Measurements from ENCODE around the gene TEKT1.
A peak's percentile ranks its signal among the peaks of the same experiment; 100 is the strongest.
"Not testable (repeated sequence)": the region's sequence is repeated elsewhere in the genome, so short reads cannot be mapped to it uniquely, and the experiment has no call there.

TEKT1 gene

DNA sequence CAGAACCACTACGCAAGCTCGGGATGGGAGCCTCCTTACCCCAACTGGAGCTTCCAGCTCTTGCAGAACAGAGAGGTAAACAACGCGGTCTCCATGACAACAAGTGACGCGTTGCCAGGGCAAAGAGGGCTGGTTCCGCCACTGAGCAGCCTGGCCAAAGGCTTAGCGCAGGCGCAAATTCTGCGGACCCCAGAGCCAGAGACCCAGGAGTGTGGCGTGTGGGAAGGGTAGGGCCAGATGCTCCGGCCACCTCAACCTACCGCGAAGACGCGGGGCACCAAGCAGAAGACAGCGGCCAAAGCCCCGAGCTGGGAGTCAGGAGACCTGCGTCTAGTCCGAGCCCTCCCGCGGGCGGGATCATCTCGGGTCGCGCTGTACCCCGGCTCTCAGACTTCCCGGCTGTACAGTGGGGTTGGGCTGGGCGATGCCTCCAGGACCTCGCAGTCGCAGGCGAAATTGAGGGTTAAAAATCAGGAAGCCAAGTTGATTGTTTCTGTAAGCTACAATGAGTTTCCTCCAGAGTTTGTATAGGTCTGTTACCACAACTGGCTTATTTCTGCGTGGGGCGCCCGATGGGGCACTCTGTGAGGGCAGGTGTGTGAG lies at the start of gene TEKT1:
TEKT1 (minus strand) TSS at position 69 of the 603 bp plus-strand sequence. CDS start 1,353 bp downstream, outside the sequence.
- peak; percentile 79 to 87 for DNase-seq

DNA sequence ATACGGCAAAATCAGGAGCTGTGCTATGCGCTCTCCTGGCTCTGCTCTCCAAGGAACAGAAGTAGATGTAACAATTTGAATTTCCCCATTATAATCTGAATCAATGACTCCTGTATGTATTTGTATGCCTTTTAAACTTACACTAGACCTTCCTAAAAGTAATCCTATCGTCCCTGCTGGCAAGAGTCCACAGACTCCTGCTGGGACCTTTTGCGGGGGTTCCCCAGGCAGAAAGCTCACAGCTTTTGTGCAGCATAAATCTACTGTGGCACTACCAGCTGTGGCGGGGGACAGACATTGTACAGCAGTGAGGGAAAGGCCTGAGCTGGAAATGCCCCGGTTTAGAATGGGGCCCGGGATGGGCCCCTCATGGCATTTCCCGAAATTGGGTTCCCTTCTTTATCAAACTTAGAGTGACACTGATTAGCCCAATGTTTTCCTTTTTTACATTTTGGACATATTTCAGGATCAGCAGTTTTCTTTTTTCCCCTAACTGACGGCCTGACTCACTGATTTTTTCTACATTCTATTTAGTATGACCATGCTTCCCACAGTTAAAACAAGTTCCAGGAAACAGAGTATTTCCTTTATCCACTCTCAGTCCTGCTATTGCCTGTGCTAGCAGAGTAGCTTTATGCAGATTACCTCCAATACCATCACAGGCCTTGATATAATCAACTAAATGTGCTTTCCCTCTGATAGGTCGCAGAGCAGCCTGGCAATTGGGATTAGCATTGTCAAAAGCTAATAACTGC lies 47.9 kb upstream of the TEKT1 start:
- DNase-seq, result not testable (repeated sequence)

DNA sequence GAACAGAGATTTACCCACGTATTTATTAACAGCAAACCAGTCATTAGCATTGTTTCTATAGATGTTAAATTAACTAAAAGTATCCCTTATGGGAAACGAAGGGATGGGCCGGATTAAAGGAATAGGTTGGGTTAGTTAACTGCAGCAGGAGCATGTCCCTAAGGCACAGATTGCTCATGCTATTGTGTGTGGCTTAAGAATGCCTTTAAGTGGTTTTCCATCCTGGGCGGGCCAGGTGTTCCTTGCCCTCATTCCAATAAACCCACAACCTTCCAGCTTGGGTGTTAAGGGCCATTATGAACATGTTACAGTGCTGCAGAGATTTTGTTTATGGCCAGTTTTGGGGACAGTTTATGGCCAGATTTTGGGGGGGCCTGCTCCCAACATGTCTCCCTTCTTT lies 43.7 kb upstream of the TEKT1 start:
- not testable (repeated sequence) for DNase-seq

DNA sequence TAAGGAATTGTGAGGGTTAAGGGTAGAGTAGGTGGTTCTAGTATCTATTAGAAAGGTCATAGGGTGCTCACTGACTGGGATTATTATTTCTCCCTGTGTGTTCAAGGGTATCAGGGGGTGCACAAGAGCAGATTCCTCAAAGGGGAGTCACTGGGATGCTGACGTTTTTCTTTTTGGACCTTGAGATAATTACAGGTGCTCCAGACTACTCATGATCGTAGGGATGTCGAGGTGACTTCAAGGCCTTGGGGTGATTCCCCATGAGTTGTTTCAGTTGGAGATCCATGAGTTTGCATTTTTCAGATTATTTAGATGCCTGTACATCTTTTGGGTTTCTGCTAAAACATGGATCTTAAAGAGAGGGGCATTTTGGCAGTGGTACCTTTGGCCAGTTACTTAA lies 41.4 kb upstream of the TEKT1 start:
- DNase-seq, result no peak

DNA sequence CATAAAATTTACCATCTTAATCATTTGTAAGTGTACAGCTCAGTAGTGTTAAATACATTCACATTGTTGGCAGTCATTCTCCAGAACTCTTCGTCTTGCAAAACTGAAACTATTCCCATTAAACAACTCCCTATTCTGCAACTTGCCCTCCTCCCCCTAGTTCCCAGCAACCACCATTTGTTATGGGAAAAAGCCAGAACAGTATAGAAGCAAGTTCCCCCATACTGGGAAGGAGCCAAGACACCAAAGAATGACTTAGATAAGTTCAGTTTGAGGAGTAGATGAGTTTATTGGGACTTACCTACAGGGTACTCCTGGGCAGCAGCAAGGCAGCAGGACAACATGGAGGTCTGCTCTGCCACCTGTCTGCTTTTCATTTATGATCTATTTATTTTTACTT lies 39.3 kb upstream of the TEKT1 start:
- DNase-seq, result no peak

DNA sequence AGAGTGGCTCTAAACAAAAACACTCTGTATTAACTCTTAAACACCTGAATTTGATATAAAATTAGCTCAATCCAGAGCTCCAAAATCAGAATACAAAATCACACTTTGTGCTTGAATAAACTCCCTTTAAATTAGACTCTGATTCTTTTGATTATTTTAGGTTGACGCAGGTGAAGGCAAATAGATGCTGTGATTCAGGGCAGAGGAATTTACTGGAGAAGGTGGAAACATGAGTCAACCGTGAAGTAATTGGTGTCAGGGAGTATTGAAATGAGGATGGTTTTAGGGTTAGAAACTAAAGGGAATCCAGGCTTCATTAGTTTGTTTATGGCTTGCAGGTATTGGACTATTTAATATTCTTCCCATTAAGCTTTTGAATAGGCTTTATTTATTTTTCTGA lies 37.1 kb upstream of the TEKT1 start:
- DNase-seq, result no peak

DNA sequence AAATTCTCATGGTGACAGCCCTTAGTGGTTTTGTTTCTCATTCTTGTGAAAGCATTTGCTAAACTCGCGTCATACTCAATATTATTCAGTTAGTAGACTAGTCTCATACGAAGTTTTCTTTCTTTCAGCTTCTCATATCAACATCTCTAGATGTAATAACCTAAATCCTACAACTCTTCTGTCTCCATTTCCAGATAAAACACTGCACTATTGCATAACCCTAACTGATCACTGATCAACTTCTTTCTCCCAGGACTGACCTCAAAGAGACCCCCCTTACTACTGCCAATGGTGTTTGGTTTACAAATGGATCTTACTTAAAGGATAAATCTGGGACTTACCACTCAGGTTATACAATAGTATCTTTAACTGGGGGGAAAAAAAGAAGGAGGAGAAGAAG lies 36.3 kb upstream of the TEKT1 start:
- DNase-seq, result no peak

DNA sequence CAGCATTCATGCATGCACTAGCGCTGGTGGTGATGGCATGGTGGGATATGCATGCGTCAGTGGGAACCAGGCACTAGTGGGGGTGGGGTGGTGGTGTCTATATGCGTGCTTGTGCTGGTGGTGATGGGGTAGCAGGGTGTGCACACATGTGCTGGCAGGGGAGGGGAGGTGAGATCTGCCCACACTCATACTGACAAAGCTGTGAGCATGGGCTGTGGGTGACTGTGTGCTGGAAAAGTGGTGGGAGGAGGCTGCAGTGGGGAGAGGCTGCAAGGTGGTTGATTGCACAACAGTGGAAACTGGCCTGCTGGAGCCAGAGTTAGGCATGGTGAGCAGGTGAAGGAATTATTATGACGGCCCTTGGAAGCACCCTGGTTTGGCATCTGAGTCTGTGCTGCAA lies 31.3 kb upstream of the TEKT1 start:
- peak in 1 of 2 donors; percentile 8 for DNase-seq

DNA sequence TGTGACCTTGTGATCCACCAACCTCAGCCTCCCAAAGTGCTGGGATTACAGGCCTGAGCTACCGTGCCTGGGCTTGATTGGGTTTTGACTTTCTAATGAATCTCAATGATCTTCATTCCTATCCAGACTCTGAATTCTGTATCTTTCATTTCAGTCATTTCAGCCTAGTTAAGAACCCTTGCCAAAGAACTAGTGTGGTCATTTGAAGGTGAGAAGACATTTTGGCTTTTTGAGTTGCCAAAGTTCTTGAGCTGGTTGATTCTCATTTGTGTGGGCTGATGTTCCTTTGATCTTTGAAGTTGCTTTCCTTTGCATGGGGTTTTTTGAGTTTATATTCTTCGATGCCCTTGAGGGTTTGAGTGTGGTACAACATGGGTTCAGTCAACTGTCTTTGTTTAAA lies 30.6 kb upstream of the TEKT1 start:
- DNase-seq, result no peak

DNA sequence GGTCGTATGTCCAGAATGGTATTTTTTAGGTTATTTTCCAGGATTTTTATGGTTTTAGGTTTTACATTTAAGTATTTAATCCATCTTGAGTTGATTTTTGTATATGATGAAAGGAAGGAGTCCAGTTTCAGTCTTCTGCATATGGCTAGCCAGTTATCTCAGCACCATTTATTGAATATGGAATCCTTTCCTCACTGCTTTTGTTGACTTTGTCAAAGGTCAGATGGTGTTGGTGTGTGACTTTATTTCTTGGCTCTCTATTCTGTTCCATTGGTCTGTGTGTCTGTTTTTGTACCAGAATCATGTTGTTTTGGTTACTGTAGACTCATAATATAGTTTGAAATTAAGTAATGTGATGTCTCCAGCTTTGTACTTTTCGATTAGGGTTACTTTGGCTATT lies 26.4 kb upstream of the TEKT1 start:
- DNase-seq, result no peak

DNA sequence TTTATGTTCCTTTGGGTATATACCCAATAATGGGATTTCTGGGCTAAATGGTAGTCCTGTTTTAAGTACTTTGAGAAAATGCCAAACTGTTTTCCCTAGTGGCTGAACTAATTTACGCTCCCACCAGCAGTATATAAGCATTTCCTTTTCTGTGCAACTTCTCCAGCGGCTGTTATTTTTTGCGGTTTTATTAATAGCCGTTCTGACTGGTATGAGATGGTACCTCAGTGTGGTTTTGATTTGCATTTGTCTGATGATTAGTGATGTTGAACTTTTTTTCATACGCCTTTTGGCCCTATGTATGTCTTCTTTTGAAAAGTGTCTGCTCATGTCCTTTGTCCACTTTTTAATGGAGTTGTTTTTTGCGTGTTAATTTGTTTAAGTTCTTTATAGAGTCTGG lies 25.8 kb upstream of the TEKT1 start:
- no peak for DNase-seq

DNA sequence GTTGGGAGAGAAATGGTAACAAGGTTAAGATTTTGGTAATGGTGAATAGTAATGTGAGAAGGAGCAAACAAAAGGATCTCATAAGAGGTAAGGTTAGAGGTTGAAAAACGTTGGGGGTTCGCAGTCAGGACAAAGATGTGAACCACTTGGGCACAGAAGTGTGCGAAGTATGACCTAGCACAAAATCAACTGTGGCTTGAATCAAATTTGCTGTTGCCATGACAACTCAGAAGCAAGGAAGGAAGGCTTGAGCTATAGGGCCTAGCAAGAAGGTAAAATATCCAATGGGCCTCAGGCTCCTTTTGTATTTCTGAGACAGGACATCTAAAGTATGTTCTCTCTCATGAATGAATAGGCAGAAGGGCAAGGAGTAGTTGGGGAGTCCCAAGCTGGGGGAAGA lies 24.5 kb upstream of the TEKT1 start:
- DNase-seq, result no peak

DNA sequence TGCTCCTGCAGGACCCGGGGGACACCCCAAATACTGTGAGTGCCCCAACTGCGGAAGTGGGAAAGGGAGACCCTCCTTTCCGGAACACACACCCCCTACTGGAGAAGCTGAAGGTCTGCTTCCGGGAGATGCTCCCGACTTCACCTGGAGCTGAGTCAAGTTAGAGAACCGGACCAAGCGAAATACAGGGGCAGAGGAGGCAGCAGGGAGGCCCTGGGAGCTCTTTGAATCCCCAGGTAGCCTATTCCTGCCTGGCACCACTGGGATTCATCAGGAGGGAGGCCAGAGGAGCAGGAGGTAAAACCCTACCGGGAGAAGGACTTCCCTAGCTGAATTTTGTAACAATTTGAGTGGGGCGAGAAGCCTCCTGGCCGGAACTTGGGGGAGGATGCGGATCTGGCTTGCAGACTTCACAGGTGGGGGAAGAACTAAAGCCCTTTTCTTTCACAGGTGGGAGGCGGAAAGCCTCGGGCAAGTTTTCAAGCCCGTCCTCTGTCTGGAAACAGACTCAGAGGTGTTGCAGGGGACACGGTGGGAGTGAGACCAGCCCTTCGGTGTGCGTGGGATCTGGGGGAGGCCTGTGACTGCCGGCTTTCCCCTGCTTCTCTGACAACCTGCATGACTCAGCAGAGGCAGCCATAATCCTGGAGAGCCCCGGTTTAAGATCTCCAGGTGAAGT lies 22.4 kb upstream of the TEKT1 start:
- no peak for DNase-seq

DNA sequence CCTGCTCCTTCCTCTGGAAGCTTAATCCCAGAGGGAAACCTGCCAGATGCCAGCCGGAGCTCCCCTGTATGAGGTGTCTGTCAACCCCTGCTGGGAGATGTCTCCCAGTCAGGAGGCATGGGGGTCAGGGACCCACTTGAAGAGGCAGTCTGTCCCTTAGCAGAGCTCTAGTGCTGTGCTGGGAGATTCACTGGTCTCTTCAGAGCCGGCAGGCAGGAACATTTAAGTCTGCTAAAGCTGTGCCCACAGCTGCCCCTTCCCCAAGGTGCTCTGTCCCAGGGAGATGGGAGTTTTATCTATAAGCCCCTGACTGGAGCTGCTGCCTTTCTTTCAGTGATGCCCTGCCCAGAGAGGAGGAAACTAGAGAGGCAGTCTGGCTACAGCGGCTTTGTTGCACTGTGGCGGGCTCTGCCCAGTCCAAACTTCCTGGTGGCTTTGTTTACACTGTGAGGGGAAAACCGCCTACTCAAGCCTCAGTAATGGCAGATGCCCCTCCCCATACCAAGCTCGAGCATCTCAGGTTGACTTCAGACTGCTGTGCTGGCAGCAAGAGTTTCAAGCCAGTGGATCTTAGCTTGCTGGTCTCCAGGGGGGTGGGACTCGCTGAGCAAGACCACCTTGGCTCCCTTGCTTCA lies 17.1 kb upstream of the TEKT1 start:
- not testable (repeated sequence) for DNase-seq

DNA sequence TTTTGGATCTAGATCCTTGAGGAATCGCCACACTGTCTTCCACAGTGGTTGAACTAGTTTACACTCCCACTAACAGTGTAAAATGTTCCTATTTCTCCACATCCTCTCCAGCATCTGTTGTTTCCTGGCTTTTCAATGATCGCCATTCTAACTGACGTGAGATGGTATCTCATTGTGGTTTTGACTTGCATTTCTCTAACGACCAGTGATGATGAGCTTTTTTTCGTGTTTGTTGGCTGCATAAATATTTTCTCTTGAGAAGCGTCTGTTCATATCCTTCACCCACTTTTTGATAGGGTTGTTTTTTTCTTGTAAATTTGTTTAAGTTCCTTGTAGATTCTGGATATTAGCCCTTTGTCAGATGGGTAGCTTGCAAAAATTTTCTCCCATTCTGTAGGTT lies 14.6 kb upstream of the TEKT1 start:
- DNase-seq, result not testable (repeated sequence)

DNA sequence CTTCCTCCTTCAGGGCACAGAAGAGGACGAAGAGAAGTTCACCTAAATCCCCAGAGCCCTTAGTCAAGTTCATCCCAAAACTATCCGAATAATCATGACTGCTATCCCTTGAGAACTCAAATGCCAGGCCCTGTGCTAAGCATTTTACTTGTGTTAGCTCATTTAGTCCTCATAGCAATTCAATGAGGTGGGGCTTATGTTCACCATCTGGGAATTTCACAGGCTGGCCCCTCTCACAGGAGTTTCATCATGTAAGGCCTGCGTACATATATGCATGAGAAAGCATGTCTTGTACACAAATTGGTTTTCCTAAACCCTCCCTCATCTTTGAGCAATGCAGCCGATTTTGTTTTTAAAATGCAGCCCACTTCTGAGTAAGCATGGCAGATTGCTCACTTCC lies 12.9 kb upstream of the TEKT1 start:
- DNase-seq, result not testable (repeated sequence)

DNA sequence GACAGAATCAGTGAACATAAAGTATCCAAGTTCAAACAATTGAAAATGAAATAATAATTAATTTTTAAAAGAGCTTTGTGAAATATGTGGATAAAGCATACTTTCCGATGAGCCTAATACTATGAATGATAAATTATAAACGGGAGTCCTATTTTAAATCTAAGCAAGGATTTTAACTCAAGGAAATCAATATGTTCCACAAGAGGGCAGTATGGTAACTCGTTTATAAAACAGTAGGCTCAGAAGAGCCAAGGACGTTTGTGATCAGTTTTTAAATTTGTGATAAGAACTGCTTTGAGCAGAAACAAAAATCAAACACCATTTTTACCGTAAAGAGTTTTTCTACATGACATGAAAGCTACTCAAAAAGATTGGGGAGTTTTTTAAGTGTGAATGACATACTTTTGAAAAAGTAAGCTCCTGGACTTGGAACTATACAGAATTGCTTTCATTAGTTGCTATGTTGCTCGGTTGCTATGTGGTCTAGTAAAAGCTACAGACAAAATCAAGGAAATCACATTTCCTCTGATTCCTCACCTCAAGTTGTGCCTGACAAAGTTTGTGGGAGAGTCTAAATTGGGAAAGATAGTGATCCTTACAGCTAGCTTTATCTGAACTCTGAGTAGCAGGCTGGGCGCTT lies 11.8 kb upstream of the TEKT1 start:
- DNase-seq, result peak in 1 of 2 donors; percentile 51

DNA sequence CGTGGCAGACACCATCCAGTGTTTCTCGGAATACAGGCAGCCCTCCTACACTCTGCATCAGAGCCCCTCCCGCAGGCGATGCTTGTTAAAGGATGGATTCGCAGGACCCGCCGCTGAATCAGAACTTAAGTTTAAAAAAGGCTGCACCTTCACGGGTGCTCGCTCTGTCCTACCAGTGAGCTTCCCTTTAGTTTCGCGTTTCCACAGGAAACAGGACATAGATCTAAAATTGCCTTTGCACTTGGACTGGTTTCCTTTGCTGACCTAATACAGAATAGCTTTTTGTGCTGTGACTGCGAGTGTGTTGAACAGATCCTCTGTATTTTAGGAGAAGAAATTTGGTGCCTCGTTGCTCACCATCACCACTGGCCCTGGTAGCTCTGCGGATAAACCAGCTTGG lies 10.2 kb upstream of the TEKT1 start:
- not testable (repeated sequence) for DNase-seq

DNA sequence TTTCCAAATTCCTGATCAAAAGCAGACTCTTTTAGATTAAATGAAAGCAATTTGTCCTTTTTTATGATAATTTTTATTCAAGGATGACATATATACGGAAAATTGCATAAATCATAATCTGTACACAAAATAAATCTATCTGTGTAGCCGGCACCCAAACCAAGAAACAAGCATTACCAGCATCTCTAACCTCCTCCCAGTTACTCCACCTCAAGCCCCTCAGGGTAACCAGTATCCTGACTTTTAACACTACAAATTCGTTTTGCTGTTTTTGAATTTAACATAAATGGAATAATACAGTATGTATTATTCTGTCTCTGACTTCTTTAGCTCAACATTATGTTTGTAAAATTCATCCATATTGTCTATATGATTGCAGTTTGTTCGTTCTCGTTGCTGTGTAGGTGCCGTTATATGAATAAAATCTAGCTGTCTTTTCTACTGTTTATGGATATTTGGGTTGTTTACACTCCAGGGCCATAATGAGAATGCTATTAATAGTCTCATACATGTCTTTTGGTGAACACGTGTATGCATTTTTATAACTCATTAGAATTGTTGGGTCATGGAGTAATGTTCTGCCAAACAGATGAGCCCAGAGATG lies 1.0 kb downstream of the TEKT1 start:
- DNase-seq, result no peak

DNA sequence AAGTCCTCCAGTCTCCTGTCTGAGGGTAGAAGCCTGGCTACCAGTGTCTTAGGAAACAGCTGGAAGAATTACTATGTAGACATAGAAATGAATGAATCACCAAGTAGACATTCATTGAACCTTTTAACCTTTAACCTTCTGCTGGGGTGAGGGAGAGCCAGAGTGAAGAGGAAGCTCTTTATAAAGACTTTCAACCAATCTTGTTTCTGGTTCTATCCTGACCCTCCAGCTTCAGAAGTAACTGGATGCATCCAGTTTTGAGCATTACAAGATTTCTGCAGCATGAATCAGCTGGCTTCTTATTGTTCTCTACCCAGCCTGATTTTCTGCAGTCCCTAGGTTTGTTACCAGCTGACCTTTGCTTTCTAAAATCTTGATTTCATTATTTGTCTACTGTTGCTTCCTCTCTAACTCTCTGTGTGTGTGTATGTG lies 8.5 kb downstream of the TEKT1 start:
- no peak for DNase-seq

DNA sequence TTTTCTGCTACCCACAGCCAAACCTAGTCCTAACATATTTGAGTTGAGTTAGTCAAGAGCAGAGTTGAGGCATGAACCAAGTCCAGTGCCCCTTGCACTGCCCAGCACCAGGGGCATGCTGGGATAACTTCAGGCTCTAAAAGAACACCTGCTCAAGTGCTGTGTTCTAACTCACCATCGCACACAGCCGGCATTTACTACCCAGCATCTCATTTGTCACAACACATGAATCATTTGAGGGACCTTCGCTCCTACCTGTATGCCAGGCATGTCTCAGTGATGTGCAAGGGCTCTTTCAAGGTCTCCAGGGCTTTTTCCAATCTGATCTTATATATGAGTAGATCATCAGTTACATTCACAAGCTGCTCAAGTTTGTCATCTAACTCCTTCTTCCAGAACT lies 12.6 kb downstream of the TEKT1 start:
- DNase-seq, result no peak

DNA sequence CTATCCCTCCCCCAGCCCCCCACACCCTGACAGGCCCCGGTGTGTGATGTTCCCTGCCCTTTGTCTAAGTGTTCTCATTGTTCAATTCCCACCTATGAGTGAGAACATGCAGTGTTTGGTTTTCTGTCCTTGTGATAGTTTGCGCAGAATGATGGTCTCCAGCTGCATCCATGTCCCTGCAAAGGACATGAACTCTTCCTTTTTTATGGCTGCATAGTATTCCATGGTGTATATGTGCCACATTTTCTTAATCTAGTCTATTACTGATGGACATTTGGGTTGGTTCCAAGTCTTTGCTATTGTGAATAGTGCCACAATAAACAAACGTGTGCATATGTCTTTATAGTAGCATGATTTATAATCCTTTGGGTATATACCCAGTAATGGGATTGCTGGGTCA lies 15.2 kb downstream of the TEKT1 start:
- DNase-seq, result not testable (repeated sequence)

DNA sequence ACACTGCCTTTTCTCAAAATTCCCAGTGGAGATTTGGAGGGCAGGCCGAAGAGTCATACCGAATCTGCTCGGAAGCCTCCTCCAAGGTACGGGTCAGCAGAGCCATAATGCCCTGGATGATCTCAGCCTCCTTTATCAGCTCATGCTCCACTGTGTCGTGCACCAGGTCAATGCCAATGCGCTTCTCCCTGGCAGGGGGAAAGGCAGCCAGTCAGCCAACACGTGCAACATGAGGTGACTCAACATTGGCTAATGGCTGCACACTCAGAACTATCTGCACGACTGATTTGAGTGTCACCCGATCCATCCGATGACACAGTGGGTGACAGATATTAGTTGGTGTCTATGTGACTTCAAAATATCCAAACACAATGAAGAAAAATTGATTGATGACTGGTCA lies 15.8 kb downstream of the TEKT1 start:
- DNase-seq, result no peak
